ENCODE results near the gene SENP1. TPM values are rescaled to one million over a fixed set of nuclear protein-coding genes. Genes with fewer than 3 reads are reported as not detected.
A peak's percentile ranks its signal among the peaks of the same experiment; 100 is the strongest.

Gene SENP1
- 9.6 TPM for polyA plus RNA-seq (2013, experiment 1 of 2)
- polyA plus RNA-seq (2013, experiment 2 of 2) = 10.1 TPM

GRCh38 chr12:48105867-48106680, at the start of gene SENP1:
TSS of gene SENP1 (minus strand) at chr12:48106079. CDS start at chr12:48101472, 4,607 bp downstream.
- no peaks in the 10 kb centered on the region for H3K36me3 ChIP-seq (ENCODE audit: control insufficient read depth in 1 of 2, insufficient read depth in 2 of 2, low read depth in 1 of 2, low read length in 2 of 2)
- peaks cover 0 to 4% of the 10 kb centered on the region in 2 experiments for H3K27me3 ChIP-seq (ENCODE audit: control insufficient read depth in 1 of 2, insufficient read depth in 1 of 2, low read length in 2 of 2)
- H3K4ac ChIP-seq (ENCODE audit: low read depth in 1 of 2, low read length in 2 of 2) = peak within 1 kb of the TSS; percentile 85 to 91
- H2BK15ac ChIP-seq (ENCODE audit: low read depth, poor library complexity, severe bottlenecking) = peak within 1 kb of the TSS; percentile 26
- H3K23ac ChIP-seq (ENCODE audit: low read length in 2 of 2) = no peak within 1 kb of the TSS
- H3K18ac ChIP-seq (ENCODE audit: low read depth in 1 of 2, low read length in 2 of 2) = peak within 1 kb of the TSS; percentile 93 to 96
- peak within 1 kb of the TSS in 1 of 2 experiments; percentile 49 for H2BK12ac ChIP-seq (ENCODE audit: low read length in 2 of 2)
- peak within 1 kb of the TSS; percentile 51 for H2BK120ac ChIP-seq (ENCODE audit: low read depth, low read length)
- H3K9me3 ChIP-seq (ENCODE audit: control insufficient read depth, low read length) = no peaks in the 10 kb centered on the region
- peaks cover 4% of the 10 kb centered on the region for H3K4me1 ChIP-seq (ENCODE audit: control insufficient read depth, insufficient read depth, low read depth, low read length)
- peak; percentile 89 for DNase-seq
- peaks cover 2% of the 10 kb centered on the region for H3K79me1 ChIP-seq (replicated peaks; ENCODE audit: low read length, poor library complexity, severe bottlenecking)
- peak within 1 kb of the TSS; percentile 99 for H3K9ac ChIP-seq (ENCODE audit: low read length)
- H3K4me2 ChIP-seq (ENCODE audit: low read length, poor library complexity, severe bottlenecking) = peak within 1 kb of the TSS; percentile 86
- peak within 1 kb of the TSS in 1 of 2 experiments; percentile 19 for H3K14ac ChIP-seq (ENCODE audit: low read length in 2 of 2)
- peak within 1 kb of the TSS; percentile 88 for H4K91ac ChIP-seq (ENCODE audit: low read length)
- peak within 1 kb of the TSS; percentile 92 for H4K8ac ChIP-seq (ENCODE audit: low read length)
- peak within 1 kb of the TSS; percentile 85 to 100 for H3K4me3 ChIP-seq (ENCODE audit: insufficient read depth in 1 of 2, low read depth in 1 of 2, low read length in 2 of 2)
- H2BK5ac ChIP-seq (ENCODE audit: low read depth, low read length, poor library complexity, severe bottlenecking) = peak within 1 kb of the TSS; percentile 83
- no peak within 1 kb of the TSS for H2AK5ac ChIP-seq (ENCODE audit: low read length, severe bottlenecking)
- peak within 1 kb of the TSS; percentile 97 for H3K27ac ChIP-seq (ENCODE audit: low read length, poor library complexity, severe bottlenecking)
- H2AFZ ChIP-seq (ENCODE audit: low read depth, low read length) = peak within 1 kb of the TSS; percentile 72
- WGBS = 3% methylated on average over 40 of the region's 53 CpGs

GRCh38 chr12:48151103-48151771, 45.4 kb upstream of the SENP1 start:
- Histone ChIP-seq H2AFZ (ENCODE audit: low read depth, low read length) (no peak overlapping the region), H3K4me1 (ENCODE audit: control insufficient read depth, insufficient read depth, low read depth, low read length) (peaks cover 1% of the 10 kb centered on the region), H3K36me3 (ENCODE audit: control insufficient read depth in 1 of 2, insufficient read depth in 2 of 2, low read depth in 1 of 2, low read length in 2 of 2) (peaks cover 20 to 70% of the 10 kb centered on the region in 2 experiments), H2BK5ac (ENCODE audit: low read depth, low read length, poor library complexity, severe bottlenecking) (no peak overlapping the region), H2AK5ac (ENCODE audit: low read length, severe bottlenecking) (peak overlapping the region; percentile 59), H3K23ac (ENCODE audit: low read length in 2 of 2) (no peak overlapping the region), H3K18ac (ENCODE audit: low read depth in 1 of 2, low read length in 2 of 2) (no peak overlapping the region), H2BK15ac (ENCODE audit: low read depth, poor library complexity, severe bottlenecking) (no peak overlapping the region), H3K14ac (ENCODE audit: low read length in 2 of 2) (no peak overlapping the region), H2BK120ac (ENCODE audit: low read depth, low read length) (no peak overlapping the region), H3K4ac (ENCODE audit: low read depth in 1 of 2, low read length in 2 of 2) (no peak overlapping the region), H3K9me3 (ENCODE audit: control insufficient read depth, low read length) (no peaks in the 10 kb centered on the region), H3K4me3 (ENCODE audit: insufficient read depth in 1 of 2, low read depth in 1 of 2, low read length in 2 of 2) (no peak overlapping the region), H3K9ac (ENCODE audit: low read length) (no peak overlapping the region), H3K27me3 (ENCODE audit: control insufficient read depth in 1 of 2, insufficient read depth in 1 of 2, low read length in 2 of 2) (no peaks in the 10 kb centered on the region), H4K91ac (ENCODE audit: low read length) (no peak overlapping the region), H3K27ac (ENCODE audit: low read length, poor library complexity, severe bottlenecking) (no peak overlapping the region), H3K79me1 (replicated peaks; ENCODE audit: low read length, poor library complexity, severe bottlenecking) (peaks cover 12% of the 10 kb centered on the region), H2BK12ac (ENCODE audit: low read length in 2 of 2) (no peak overlapping the region), H4K8ac (ENCODE audit: low read length) (no peak overlapping the region), H3K4me2 (ENCODE audit: low read length, poor library complexity, severe bottlenecking) (no peak overlapping the region)
- no peak for DNase-seq
- WGBS = 94% methylated on average over 2 of the region's 2 CpGs

DNA sequence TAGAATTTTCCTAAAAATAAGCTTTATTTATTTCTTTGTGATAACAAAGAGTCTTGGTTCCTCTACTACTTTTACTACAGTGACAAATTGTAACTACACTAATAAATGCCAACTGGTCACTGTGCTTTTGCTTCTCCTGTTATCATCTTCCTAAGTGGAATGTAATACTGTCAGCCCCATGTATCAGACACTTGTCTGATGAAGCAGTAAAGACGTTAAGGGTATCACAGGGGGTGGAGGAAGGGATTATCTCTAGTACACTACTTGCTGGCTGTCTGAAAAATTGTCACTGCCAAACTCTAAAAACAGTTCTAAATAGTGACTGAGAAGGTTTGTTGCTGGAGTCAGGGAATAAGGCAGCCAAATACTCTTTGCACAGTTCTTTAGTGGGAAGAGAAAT, 40.1 kb upstream of the SENP1 start:
- Histone ChIP-seq H2BK120ac (ENCODE audit: low read depth, low read length) (no peak overlapping the region), H2AK5ac (ENCODE audit: low read length, severe bottlenecking) (no peak overlapping the region), H3K9me3 (ENCODE audit: control insufficient read depth, low read length) (no peaks in the 10 kb centered on the region), H3K27ac (ENCODE audit: low read length, poor library complexity, severe bottlenecking) (no peak overlapping the region), H3K23ac (ENCODE audit: low read length in 2 of 2) (no peak overlapping the region), H2BK15ac (ENCODE audit: low read depth, poor library complexity, severe bottlenecking) (no peak overlapping the region), H3K4ac (ENCODE audit: low read depth in 1 of 2, low read length in 2 of 2) (no peak overlapping the region), H2AFZ (ENCODE audit: low read depth, low read length) (no peak overlapping the region), H2BK12ac (ENCODE audit: low read length in 2 of 2) (no peak overlapping the region), H3K4me2 (ENCODE audit: low read length, poor library complexity, severe bottlenecking) (no peak overlapping the region), H3K27me3 (ENCODE audit: control insufficient read depth in 1 of 2, insufficient read depth in 1 of 2, low read length in 2 of 2) (no peaks in the 10 kb centered on the region), H3K9ac (ENCODE audit: low read length) (no peak overlapping the region), H4K8ac (ENCODE audit: low read length) (no peak overlapping the region), H3K4me3 (ENCODE audit: insufficient read depth in 1 of 2, low read depth in 1 of 2, low read length in 2 of 2) (no peak overlapping the region), H2BK5ac (ENCODE audit: low read depth, low read length, poor library complexity, severe bottlenecking) (no peak overlapping the region), H3K36me3 (ENCODE audit: control insufficient read depth in 1 of 2, insufficient read depth in 2 of 2, low read depth in 1 of 2, low read length in 2 of 2) (peaks cover 47 to 94% of the 10 kb centered on the region in 2 experiments), H4K91ac (ENCODE audit: low read length) (no peak overlapping the region), H3K79me1 (replicated peaks; ENCODE audit: low read length, poor library complexity, severe bottlenecking) (peaks cover 7% of the 10 kb centered on the region), H3K14ac (ENCODE audit: low read length in 2 of 2) (no peak overlapping the region), H3K18ac (ENCODE audit: low read depth in 1 of 2, low read length in 2 of 2) (no peak overlapping the region), H3K4me1 (ENCODE audit: control insufficient read depth, insufficient read depth, low read depth, low read length) (no peaks in the 10 kb centered on the region)
- no peak for DNase-seq
- 77% methylated on average over 1 of the region's 1 CpG for WGBS

GRCh38 chr12:48143898-48144297, 38.0 kb upstream of the SENP1 start:
- Histone ChIP-seq H3K18ac (ENCODE audit: low read depth in 1 of 2, low read length in 2 of 2) (no peak overlapping the region), H2AFZ (ENCODE audit: low read depth, low read length) (no peak overlapping the region), H2BK5ac (ENCODE audit: low read depth, low read length, poor library complexity, severe bottlenecking) (no peak overlapping the region), H3K27ac (ENCODE audit: low read length, poor library complexity, severe bottlenecking) (no peak overlapping the region), H4K8ac (ENCODE audit: low read length) (no peak overlapping the region), H2BK12ac (ENCODE audit: low read length in 2 of 2) (no peak overlapping the region), H2AK5ac (ENCODE audit: low read length, severe bottlenecking) (no peak overlapping the region), H2BK15ac (ENCODE audit: low read depth, poor library complexity, severe bottlenecking) (no peak overlapping the region), H3K4ac (ENCODE audit: low read depth in 1 of 2, low read length in 2 of 2) (no peak overlapping the region), H4K91ac (ENCODE audit: low read length) (no peak overlapping the region), H3K4me1 (ENCODE audit: control insufficient read depth, insufficient read depth, low read depth, low read length) (no peaks in the 10 kb centered on the region), H3K23ac (ENCODE audit: low read length in 2 of 2) (no peak overlapping the region), H3K9me3 (ENCODE audit: control insufficient read depth, low read length) (no peaks in the 10 kb centered on the region), H3K27me3 (ENCODE audit: control insufficient read depth in 1 of 2, insufficient read depth in 1 of 2, low read length in 2 of 2) (no peaks in the 10 kb centered on the region), H3K36me3 (ENCODE audit: control insufficient read depth in 1 of 2, insufficient read depth in 2 of 2, low read depth in 1 of 2, low read length in 2 of 2) (peaks cover 55 to 94% of the 10 kb centered on the region in 2 experiments), H3K4me3 (ENCODE audit: insufficient read depth in 1 of 2, low read depth in 1 of 2, low read length in 2 of 2) (no peak overlapping the region), H3K79me1 (replicated peaks; ENCODE audit: low read length, poor library complexity, severe bottlenecking) (peaks cover 4% of the 10 kb centered on the region), H3K9ac (ENCODE audit: low read length) (no peak overlapping the region), H3K14ac (ENCODE audit: low read length in 2 of 2) (no peak overlapping the region), H2BK120ac (ENCODE audit: low read depth, low read length) (no peak overlapping the region), H3K4me2 (ENCODE audit: low read length, poor library complexity, severe bottlenecking) (no peak overlapping the region)
- no peak for DNase-seq
- WGBS = 100% methylated on average over 2 of the region's 2 CpGs

All from mesenchymal stem cell (in vitro differentiated cells and primary cell).